MM.1S (cell line): ENCODE measurements around the gene PLXNB1.

Experiments
- CTCF ChIP-seq: fragments of 300-600 bp; sonication (generic); IDR thresholded peaks from 2 replicates; pipeline ENCODE4 v1.5.1; 2016; ENCODE audit warnings: antibody characterized with exemption, low read length, mixed read lengths
- EZH2phosphoT487 ChIP-seq: fragments of 300-600 bp; sonication (generic); IDR thresholded peaks from 2 replicates; pipeline ENCODE4 v1.6.1; 2018; ENCODE audit warnings: antibody characterized with exemption, low read length

GRCh38 chr3:48406443-48407431 is 23.1 kb downstream of the PLXNB1 start:
- TF ChIP-seq CTCF (no peak), EZH2phosphoT487 (no peak)
